Progenitor cell of endocrine pancreas (in vitro differentiated cells): ENCODE measurements around the gene HOXB6. TPM values are rescaled to one million over a fixed set of nuclear protein-coding genes. Genes with fewer than 3 reads are reported as not detected.

Experiments
- DNase-seq: peaks from one replicate; pipeline ENCODE4 v3.0.0; 2021; ENCODE audit warnings: low spot score; ENCODE audit not compliant: unreplicated experiment
- H3K27ac Mint-ChIP-seq: 2 replicates; pipeline ENCODE4 v1.8.0; 2021; ENCODE audit warnings: mild to moderate bottlenecking, moderate library complexity, mixed read lengths
- H3K27me3 Mint-ChIP-seq: 2 replicates; pipeline ENCODE4 v1.8.0; 2021; ENCODE audit warnings: mixed read lengths
- H3K36me3 Mint-ChIP-seq: 2 replicates; pipeline ENCODE4 v1.8.0; 2022; ENCODE audit warnings: mixed read lengths; ENCODE audit not compliant: insufficient read depth
- H3K4me1 Mint-ChIP-seq: 2 replicates; pipeline ENCODE4 v1.8.0; 2021; ENCODE audit warnings: low read depth, mixed read lengths
- H3K4me3 Mint-ChIP-seq: 2 replicates; pipeline ENCODE4 v1.8.0; 2021; ENCODE audit warnings: low read depth, mild to moderate bottlenecking, moderate library complexity, mixed read lengths
- H3K9me3 Mint-ChIP-seq: 2 replicates; pipeline ENCODE4 v1.8.0; 2021; ENCODE audit warnings: low read depth, mixed read lengths
- CTCF ChIP-seq: fragments of 200-600 bp; sonication (generic); IDR thresholded peaks from one replicate; pipeline ENCODE4 v1.5.0; 2021; ENCODE audit warnings: antibody characterized with exemption, mild to moderate bottlenecking; ENCODE audit not compliant: unreplicated experiment
- total RNA-seq: library from RNA; stranded (reverse); gene quantifications from 2 replicates; pipeline ENCODE4 v1.2.1, GENCODE V29; 2021

HOXB6 gene
- total RNA-seq, 1 donor from 2014 or later: 0.96 TPM

GRCh38 chr17:48556229-48556575 is 48.6 kb downstream of the HOXB6 start:
- peaks cover 55% of the 10 kb centered on the region for H3K4me1 Mint-ChIP-seq
- peak overlapping the region; percentile 69 for H3K4me3 Mint-ChIP-seq

GRCh38 chr17:48555258-48556228 is 49.2 kb downstream of the HOXB6 start:
- H3K27me3 Mint-ChIP-seq: peaks cover 87% of the 10 kb centered on the region
- DNase-seq: no peak
- TF ChIP-seq CTCF: no peak

More at GRCh38 chr17:48556229-48556575, 48.6 kb downstream of the HOXB6 start:
- no peaks in the 10 kb centered on the region for H3K9me3 Mint-ChIP-seq
- peaks cover 4% of the 10 kb centered on the region for H3K36me3 Mint-ChIP-seq
- no peak for DNase-seq
- TF ChIP-seq CTCF: no peak
- peaks cover 87% of the 10 kb centered on the region for H3K27me3 Mint-ChIP-seq
- peak overlapping the region; percentile 46 for H3K27ac Mint-ChIP-seq

DNA sequence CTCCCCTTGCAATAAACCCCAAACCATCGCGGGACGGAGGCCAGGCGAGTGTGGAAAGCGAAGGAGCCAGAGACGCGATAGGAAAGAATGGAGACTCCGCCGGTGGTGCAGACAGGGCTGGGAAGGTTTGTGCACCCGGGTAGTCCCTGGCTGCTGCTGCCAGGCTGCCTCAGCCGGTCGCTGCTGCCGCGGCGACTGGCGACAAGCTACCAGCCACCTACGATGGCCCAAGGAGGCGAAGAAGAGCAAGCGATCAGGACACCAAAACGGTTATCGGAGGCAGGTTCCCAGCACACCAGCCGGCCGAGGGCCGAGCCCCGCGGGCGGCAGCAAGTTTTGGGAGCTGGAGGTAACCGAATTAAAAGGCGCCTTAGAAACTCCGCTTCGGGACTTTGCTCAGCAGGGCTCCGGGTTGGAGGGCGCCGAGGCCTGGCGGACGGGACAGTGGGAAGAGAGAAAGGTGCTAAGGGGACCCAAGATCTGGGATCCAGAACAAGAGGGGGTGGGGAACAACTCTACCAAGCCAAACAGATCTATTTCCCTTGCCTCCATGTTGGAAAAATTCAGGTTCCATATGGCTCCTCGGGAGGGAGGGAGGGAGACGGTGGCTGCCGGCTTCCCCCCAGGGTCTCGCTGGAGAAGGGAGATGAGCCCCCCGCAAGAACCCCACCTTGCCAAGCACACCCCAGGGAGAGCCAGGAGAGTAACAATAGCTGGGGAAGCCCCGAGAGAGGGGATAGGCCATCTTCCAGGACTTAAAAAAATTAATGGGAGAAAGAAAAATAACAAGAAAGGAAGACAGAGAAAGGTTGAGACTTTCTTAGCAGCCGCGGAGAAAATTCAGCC is 50.2 kb downstream of the HOXB6 start:
- no peak for DNase-seq
- H3K27ac Mint-ChIP-seq: peak overlapping the region; percentile 93
- H3K36me3 Mint-ChIP-seq: peaks cover 9% of the 10 kb centered on the region
- peaks cover 47% of the 10 kb centered on the region for H3K4me1 Mint-ChIP-seq
- H3K4me3 Mint-ChIP-seq: peak overlapping the region; percentile 82
- H3K9me3 Mint-ChIP-seq: no peaks in the 10 kb centered on the region
- H3K27me3 Mint-ChIP-seq: peaks cover 86% of the 10 kb centered on the region
- TF ChIP-seq CTCF: no peak

More at GRCh38 chr17:48555258-48556228, 49.2 kb downstream of the HOXB6 start:
- H3K36me3 Mint-ChIP-seq: peaks cover 4% of the 10 kb centered on the region
- H3K4me3 Mint-ChIP-seq: peak overlapping the region; percentile 82
- H3K4me1 Mint-ChIP-seq: peaks cover 54% of the 10 kb centered on the region
- H3K27ac Mint-ChIP-seq: peak overlapping the region; percentile 93
- H3K9me3 Mint-ChIP-seq: no peaks in the 10 kb centered on the region

DNA sequence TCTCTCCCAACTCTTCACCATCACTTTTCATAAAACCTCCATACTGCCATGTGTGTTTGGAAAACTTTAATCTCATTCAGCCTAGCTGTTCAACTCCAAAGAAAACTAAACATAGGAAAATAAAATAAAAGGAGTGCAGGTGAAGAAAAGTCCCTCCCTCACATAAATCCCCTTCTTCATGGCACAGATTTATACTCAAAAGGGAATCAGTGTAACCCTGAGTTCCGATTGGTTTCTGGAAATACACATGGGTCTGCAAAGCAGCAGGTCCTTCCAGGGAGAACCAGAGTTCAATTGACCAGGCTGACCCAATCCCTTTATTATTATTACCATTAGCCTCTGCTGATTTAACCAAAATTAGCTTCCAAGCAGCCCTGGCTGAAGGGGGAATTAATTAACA is 51.0 kb downstream of the HOXB6 start:
- Mint-ChIP-seq H3K36me3 (peaks cover 10% of the 10 kb centered on the region), H3K27me3 (peaks cover 83% of the 10 kb centered on the region), H3K4me3 (peak overlapping the region; percentile 82), H3K4me1 (peaks cover 45% of the 10 kb centered on the region), H3K9me3 (no peaks in the 10 kb centered on the region), H3K27ac (peak overlapping the region; percentile 19)
- no peak for TF ChIP-seq CTCF
- no peak for DNase-seq

- no peak for DNase-seq
- TF ChIP-seq CTCF: no peak
- Mint-ChIP-seq H3K36me3 (peaks cover 10% of the 10 kb centered on the region), H3K9me3 (no peaks in the 10 kb centered on the region), H3K27ac (no peak overlapping the region), H3K27me3 (peaks cover 82% of the 10 kb centered on the region), H3K4me3 (peak overlapping the region; percentile 31), H3K4me1 (peaks cover 41% of the 10 kb centered on the region)
Observed at GRCh38 chr17:48553190-48553547, 51.6 kb downstream of the HOXB6 start.
